ENCODE results near the gene RRAS2. TPM values are rescaled to one million over a fixed set of nuclear protein-coding genes. Genes with fewer than 3 reads are reported as not detected.

The RRAS2 gene
- total and polyA plus RNA-seq, 2 donors (not counting 3 experiments of a cell fraction or from before 2014, with no cell fraction given) = 30.1 to 80.5 TPM

DNA sequence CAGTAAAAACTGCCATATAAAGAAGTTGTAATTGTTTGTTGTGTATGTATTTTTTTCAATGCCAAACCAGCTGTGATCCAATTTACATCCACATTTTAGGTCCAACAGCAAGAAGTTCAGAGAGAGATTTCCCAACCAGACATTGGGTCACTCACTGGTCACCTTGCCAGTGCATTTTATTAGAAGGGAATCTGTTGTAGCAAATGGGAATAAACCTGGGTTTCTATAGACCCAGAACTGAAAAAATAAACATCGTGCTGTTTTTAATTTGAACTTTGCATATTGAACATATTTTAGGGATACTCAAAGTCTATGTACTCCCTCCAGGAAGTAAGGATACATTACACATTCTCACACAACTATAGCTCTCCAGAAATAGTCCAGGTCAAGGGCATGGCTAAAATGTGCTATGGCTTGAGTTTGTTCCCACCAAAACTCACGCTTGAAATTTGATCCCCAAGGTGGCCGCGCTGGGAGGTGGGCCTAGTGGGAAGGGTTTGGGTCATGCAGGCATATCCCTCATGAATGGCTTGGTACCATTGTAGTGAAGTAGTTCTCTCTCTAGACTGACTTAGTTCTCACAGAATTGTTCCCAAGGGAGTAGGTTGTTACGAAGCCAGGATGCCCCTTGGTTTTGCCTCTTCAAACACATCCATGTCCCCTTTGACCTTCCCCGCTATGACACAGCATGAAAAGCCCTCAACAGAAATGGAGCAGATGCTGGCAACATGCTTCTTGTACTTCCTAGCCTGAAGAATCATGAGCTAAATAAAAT, 90.9 kb downstream of the RRAS2 start:
- Histone ChIP-seq H3K36me3 (ENCODE audit: control insufficient read depth in 2 of 2, extremely low read depth in 1 of 2, insufficient read depth in 2 of 2, low read length in 2 of 2) (peaks cover 2 to 3% of the 10 kb centered on the region in 2 experiments), H4K20me1 (replicated peaks; ENCODE audit: control insufficient read depth, extremely low read depth, insufficient read depth, low read length) (no peaks in the 10 kb centered on the region), H3K9me1 (replicated peaks; ENCODE audit: control insufficient read depth, extremely low read depth, insufficient read depth, low read length) (no peaks in the 10 kb centered on the region), H3K27ac (ENCODE audit: insufficient read depth, low read depth, low read length) (no peak overlapping the region), H3K9me3 (replicated peaks; ENCODE audit: control insufficient read depth, insufficient read depth, low read length) (no peaks in the 10 kb centered on the region), H3K4me3 (replicated peaks in 1 of 3; ENCODE audit: insufficient read depth in 1 of 3, low read depth in 1 of 3, low read length in 3 of 3) (no peak overlapping the region), H2AFZ (ENCODE audit: low read depth, low read length) (no peak overlapping the region), H3K9ac (replicated peaks; ENCODE audit: extremely low read depth, insufficient read depth, low read length) (no peak overlapping the region), H3K79me2 (ENCODE audit: control insufficient read depth, insufficient read depth, low read length) (no peaks in the 10 kb centered on the region), H3K27me3 (ENCODE audit: control insufficient read depth in 2 of 2, insufficient read depth in 2 of 2, low read length in 2 of 2) (no peaks in the 10 kb centered on the region), H3K4me1 (ENCODE audit: control insufficient read depth, extremely low read depth, insufficient read depth, low read length) (no peaks in the 10 kb centered on the region), H3K4me2 (ENCODE audit: insufficient read depth, low read length) (no peak overlapping the region)
- TF ChIP-seq POLR2AphosphoS5 (IDR thresholded peaks at IDR 0.05; ENCODE audit: insufficient read depth, low read depth, low read length) (peak; percentile 18), EZH2 (IDR thresholded peaks at IDR 0.05; ENCODE audit: borderline replicate concordance, low read depth, low read length, severe bottlenecking) (no peak)
- dilution Hi-C loops (cut with MboI; ENCODE audit: extremely low pct_ligation_motif_present, low sequenced_read_pairs) = no loop called here
- ChIA-PET CTCF (no interaction called here), POLR2A (no interaction called here)
- FAIRE-seq (no peak), DNase-seq (ENCODE audit: low read depth, low spot score) (no peak)
- intact Hi-C loops (cut with micrococcal nuclease) = no loop called here
- BruUV-seq (replicated peaks) = no TSS peak

DNA sequence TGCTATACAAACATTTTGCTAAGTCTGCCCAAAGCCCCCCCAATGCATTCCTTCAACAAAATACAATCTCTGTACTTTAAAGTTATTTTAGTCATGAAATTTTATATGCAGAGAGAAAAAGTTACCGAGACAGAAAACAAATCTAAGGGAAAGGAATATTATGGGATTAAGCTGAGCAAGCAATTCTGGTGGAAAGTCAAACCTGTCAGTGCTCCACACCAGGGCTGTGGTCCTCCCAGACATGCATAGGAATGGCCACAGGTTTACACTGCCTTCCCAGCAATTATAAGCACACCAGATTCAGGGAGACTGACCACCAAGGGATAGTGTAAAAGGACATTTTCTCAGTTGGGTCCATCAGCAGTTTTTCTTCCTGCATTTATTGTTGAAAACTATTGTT, 92.4 kb downstream of the RRAS2 start:
- Histone ChIP-seq H3K9me1 (replicated peaks; ENCODE audit: control insufficient read depth, extremely low read depth, insufficient read depth, low read length) (no peaks in the 10 kb centered on the region), H3K9me3 (replicated peaks; ENCODE audit: control insufficient read depth, insufficient read depth, low read length) (no peaks in the 10 kb centered on the region), H3K79me2 (ENCODE audit: control insufficient read depth, insufficient read depth, low read length) (no peaks in the 10 kb centered on the region), H3K27me3 (ENCODE audit: control insufficient read depth in 2 of 2, insufficient read depth in 2 of 2, low read length in 2 of 2) (no peaks in the 10 kb centered on the region), H2AFZ (ENCODE audit: low read depth, low read length) (no peak overlapping the region), H3K4me3 (replicated peaks in 1 of 3; ENCODE audit: insufficient read depth in 1 of 3, low read depth in 1 of 3, low read length in 3 of 3) (no peak overlapping the region), H3K36me3 (ENCODE audit: control insufficient read depth in 2 of 2, extremely low read depth in 1 of 2, insufficient read depth in 2 of 2, low read length in 2 of 2) (peaks cover 2 to 3% of the 10 kb centered on the region in 2 experiments), H3K27ac (ENCODE audit: insufficient read depth, low read depth, low read length) (no peak overlapping the region), H3K9ac (replicated peaks; ENCODE audit: extremely low read depth, insufficient read depth, low read length) (no peak overlapping the region), H3K4me1 (ENCODE audit: control insufficient read depth, extremely low read depth, insufficient read depth, low read length) (no peaks in the 10 kb centered on the region), H3K4me2 (ENCODE audit: insufficient read depth, low read length) (no peak overlapping the region), H4K20me1 (replicated peaks; ENCODE audit: control insufficient read depth, extremely low read depth, insufficient read depth, low read length) (no peaks in the 10 kb centered on the region)
- no TSS peak for BruUV-seq (replicated peaks)
- TF ChIP-seq POLR2A (IDR thresholded peaks at IDR 0.05; ENCODE audit: low read depth, low read length) (no peak), FOS (IDR thresholded peaks at IDR 0.05; ENCODE audit: borderline replicate concordance, insufficient read depth, low read length) (no peak), EZH2 (IDR thresholded peaks at IDR 0.05; ENCODE audit: borderline replicate concordance, low read depth, low read length, severe bottlenecking) (no peak), GATA2 (IDR thresholded peaks at IDR 0.05; ENCODE audit: insufficient read depth, insufficient read length, low read depth, low read length) (no peak), JUN (IDR thresholded peaks at IDR 0.05; ENCODE audit: borderline replicate concordance, insufficient read depth, insufficient read length, low read depth) (no peak), MYC (IDR thresholded peaks at IDR 0.05; ENCODE audit: low read depth, low read length) (no peak)
- TF ChIP-seq, protein P1, sequence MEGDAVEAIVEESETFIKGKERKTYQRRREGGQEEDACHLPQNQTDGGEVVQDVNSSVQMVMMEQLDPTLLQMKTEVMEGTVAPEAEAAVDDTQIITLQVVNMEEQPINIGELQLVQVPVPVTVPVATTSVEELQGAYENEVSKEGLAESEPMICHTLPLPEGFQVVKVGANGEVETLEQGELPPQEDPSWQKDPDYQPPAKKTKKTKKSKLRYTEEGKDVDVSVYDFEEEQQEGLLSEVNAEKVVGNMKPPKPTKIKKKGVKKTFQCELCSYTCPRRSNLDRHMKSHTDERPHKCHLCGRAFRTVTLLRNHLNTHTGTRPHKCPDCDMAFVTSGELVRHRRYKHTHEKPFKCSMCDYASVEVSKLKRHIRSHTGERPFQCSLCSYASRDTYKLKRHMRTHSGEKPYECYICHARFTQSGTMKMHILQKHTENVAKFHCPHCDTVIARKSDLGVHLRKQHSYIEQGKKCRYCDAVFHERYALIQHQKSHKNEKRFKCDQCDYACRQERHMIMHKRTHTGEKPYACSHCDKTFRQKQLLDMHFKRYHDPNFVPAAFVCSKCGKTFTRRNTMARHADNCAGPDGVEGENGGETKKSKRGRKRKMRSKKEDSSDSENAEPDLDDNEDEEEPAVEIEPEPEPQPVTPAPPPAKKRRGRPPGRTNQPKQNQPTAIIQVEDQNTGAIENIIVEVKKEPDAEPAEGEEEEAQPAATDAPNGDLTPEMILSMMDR (IDR thresholded peaks at IDR 0.05; ENCODE audit: extremely low read depth in 1 of 2, insufficient read depth in 1 of 2, low read depth in 1 of 2, low read length in 2 of 2) = no peak
- ChIA-PET CTCF (interaction anchor here (0.8 to 1.6 kb wide), 2 partner anchors 16 to 34 kb away, joined by 3 to 5 read pairs; no protein-coding TSS in a partner anchor), POLR2A (no interaction called here)
- intact Hi-C loops (cut with micrococcal nuclease) = no loop called here
- no peak for DNase-seq (ENCODE audit: low read depth, low spot score)
- dilution Hi-C loops (cut with MboI; ENCODE audit: extremely low pct_ligation_motif_present, low sequenced_read_pairs) = no loop called here
- no peak for FAIRE-seq

All from endothelial cell of umbilical vein (primary cell).